Prostate gland (tissue), 2 donors: ENCODE measurements around the gene MFAP2.

Experiments used
- CTCF ChIP-seq, 4 experiments: fragments of 200-600 bp in 2 of 4; fragments of 450-650 bp in 2 of 4; sonication (generic) in 2 of 4; IDR thresholded peaks; 1 replicate in 3 of 4; 2 replicates in 1 of 4; pipeline ENCODE4 v1.5.1; 2016 to 2019; ENCODE audit warnings: antibody characterized with exemption in 4 of 4, mild to moderate bottlenecking in 2 of 4, moderate library complexity in 2 of 4
- POLR2AphosphoS5 ChIP-seq: sonication (generic); formaldehyde crosslinking; IDR thresholded peaks from one replicate; pipeline ENCODE4 v1.6.1; 2017; ENCODE audit warnings: antibody characterized with exemption

GRCh38 chr1:16982902-16983301 lies 2.5 kb upstream of the MFAP2 start:
- no peak for TF ChIP-seq CTCF (IDR thresholded peaks at IDR 0.05)
- TF ChIP-seq POLR2AphosphoS5 = no peak
